Mesendoderm (in vitro differentiated cells): ENCODE data around the gene PGAM5. TPM values are rescaled to one million over a fixed set of nuclear protein-coding genes. Genes with fewer than 3 reads are reported as not detected.

Source experiments
- DNase-seq: peaks from one replicate; pipeline ENCODE4 v3.0.0; 2013
- H2AK5ac ChIP-seq: 2 replicates; pipeline ENCODE4 v1.6.1; 2013; ENCODE audit warnings: low read length, inconsistent platforms
- H2BK120ac ChIP-seq: 2 replicates; pipeline ENCODE4 v1.6.1; 2013; ENCODE audit warnings: low read depth, mild to moderate bottlenecking, low read length, moderate library complexity, mixed read lengths
- H2BK15ac ChIP-seq: replicated peaks from 2 replicates; pipeline ENCODE4 v1.6.1; 2013; ENCODE audit warnings: low read depth, mild to moderate bottlenecking, moderate library complexity
- H2BK5ac ChIP-seq: 2 replicates; pipeline ENCODE4 v1.6.1; 2013; ENCODE audit warnings: low read length, inconsistent platforms
- H3K18ac ChIP-seq: 2 replicates; pipeline ENCODE4 v1.6.1; 2013; ENCODE audit warnings: mild to moderate bottlenecking, low read length, mixed read lengths
- H3K23ac ChIP-seq: one replicate; pipeline ENCODE4 v1.6.1; 2013; ENCODE audit warnings: low read length
- H3K27ac ChIP-seq: 2 replicates; pipeline ENCODE4 v1.5.1; 2013; ENCODE audit warnings: low read depth, mild to moderate bottlenecking, inconsistent platforms, low read length, moderate library complexity
- H3K27me3 ChIP-seq: 2 replicates; pipeline ENCODE4 v1.6.1; 2013; ENCODE audit warnings: low read length, control low read depth, mild to moderate bottlenecking, inconsistent platforms; ENCODE audit not compliant: insufficient read depth, poor library complexity
- H3K36me3 ChIP-seq: 2 replicates; pipeline ENCODE4 v1.6.1; 2013; ENCODE audit warnings: low read length, inconsistent platforms; ENCODE audit not compliant: control insufficient read depth, insufficient read depth
- H3K4ac ChIP-seq: one replicate; pipeline ENCODE4 v1.6.1; 2013; ENCODE audit warnings: low read depth, mild to moderate bottlenecking, low read length, moderate library complexity
- H3K4me1 ChIP-seq: 2 replicates; pipeline ENCODE4 v1.6.1; 2013; ENCODE audit warnings: low read depth, low read length, inconsistent platforms; ENCODE audit not compliant: control insufficient read depth
- H3K4me2 ChIP-seq: 2 replicates; pipeline ENCODE4 v1.6.1; 2013; ENCODE audit warnings: low read length
- H3K4me3 ChIP-seq: 2 replicates; pipeline ENCODE4 v1.5.1; 2013; ENCODE audit warnings: mild to moderate bottlenecking, low read length
- H3K56ac ChIP-seq: one replicate; pipeline ENCODE4 v1.6.1; 2013; ENCODE audit warnings: low read length
- H3K79me1 ChIP-seq: 2 replicates; pipeline ENCODE4 v1.6.1; 2013; ENCODE audit warnings: low read length, inconsistent platforms
- H3K79me2 ChIP-seq: 2 replicates; pipeline ENCODE4 v1.6.1; 2013; ENCODE audit warnings: mild to moderate bottlenecking, low read length; ENCODE audit not compliant: control insufficient read depth, insufficient read depth
- H3K9ac ChIP-seq: 2 replicates; pipeline ENCODE4 v1.6.1; 2013; ENCODE audit warnings: low read length, inconsistent platforms
- H4K5ac ChIP-seq: one replicate; pipeline ENCODE4 v1.6.1; 2013; ENCODE audit warnings: low read length
- H4K8ac ChIP-seq: one replicate; pipeline ENCODE4 v1.6.1; 2013; ENCODE audit warnings: low read depth, mild to moderate bottlenecking, control low read depth, low read length, moderate library complexity
- whole genome bisulfite sequencing: extraction: QIAGEN DNeasy Blood & Tissue Kit; methylation state at CpG from one replicate; pipeline ENCODE4 v1.1.7; 2013; ENCODE audit warnings: low lambda C conversion rate, missing lambda C conversion rate; ENCODE audit not compliant: insufficient coverage; ENCODE audit errors: extremely low coverage; 5-methylcytosine and 5-hydroxymethylcytosine counted together
- small RNA-seq: library from polyadenylated mRNA; stranded (forward); fragments of <200 nt; extraction: miRNeasy Mini kit (QIAGEN cat#:217004); gene quantifications from one replicate; pipeline ENCODE3, GENCODE V24; 2013; ENCODE audit not compliant: insufficient read depth

The PGAM5 gene

GRCh38 chr12:132766380-132767085, 55.9 kb downstream of the PGAM5 start:
- Histone ChIP-seq H3K27ac (no peak overlapping the region), H4K8ac (no peak overlapping the region), H3K56ac (no peak overlapping the region), H3K36me3 (peaks cover 5% of the 10 kb centered on the region), H3K9ac (no peak overlapping the region), H3K23ac (no peak overlapping the region), H3K4ac (no peak overlapping the region), H2AK5ac (no peak overlapping the region), H3K79me2 (peaks cover under 1% of the 10 kb centered on the region), H3K4me1 (no peaks in the 10 kb centered on the region), H3K4me2 (no peak overlapping the region), H3K18ac (no peak overlapping the region), H4K5ac (no peak overlapping the region), H3K79me1 (peaks cover 2% of the 10 kb centered on the region), H2BK120ac (no peak overlapping the region), H2BK5ac (no peak overlapping the region), H3K27me3 (no peaks in the 10 kb centered on the region), H2BK15ac (no peak overlapping the region), H3K4me3 (no peak overlapping the region)
- no CpG with 5 or more reads among the region's 27 CpGs for WGBS
- no peak for DNase-seq

- no peak for DNase-seq
Observed at GRCh38 chr12:132771126-132771838, 60.6 kb downstream of the PGAM5 start.

More at GRCh38 chr12:132771126-132771838, 60.6 kb downstream of the PGAM5 start:
- Histone ChIP-seq H2BK120ac (no peak overlapping the region), H3K27ac (no peak overlapping the region), H3K9ac (no peak overlapping the region), H3K79me2 (no peaks in the 10 kb centered on the region), H4K5ac (no peak overlapping the region), H3K23ac (no peak overlapping the region), H3K4me2 (no peak overlapping the region), H3K4me1 (no peaks in the 10 kb centered on the region), H3K4me3 (no peak overlapping the region), H3K27me3 (no peaks in the 10 kb centered on the region), H2BK15ac (no peak overlapping the region), H4K8ac (no peak overlapping the region), H2BK5ac (no peak overlapping the region), H3K36me3 (peaks cover 15% of the 10 kb centered on the region), H2AK5ac (no peak overlapping the region), H3K56ac (no peak overlapping the region), H3K4ac (no peak overlapping the region), H3K79me1 (no peaks in the 10 kb centered on the region), H3K18ac (no peak overlapping the region)
- WGBS: no CpG with 5 or more reads among the region's 15 CpGs

Small RNA genes lying within 50 kb of the gene (small RNA-seq; reads per million reads assigned to genes)
- gene RNA5SP379: not detected
